ENCODE measurements around the gene ITGAX. TPM values are rescaled to one million over a fixed set of nuclear protein-coding genes. Genes with fewer than 3 reads are reported as not detected.

Gene ITGAX
- total and polyA plus RNA-seq, 4 donors, result 1.1 to 9.6 (median 1.9) TPM

GRCh38 chr16:31355431-31356100, 590 bp downstream of the ITGAX start:
- Histone ChIP-seq H3K36me3 (ENCODE audit: control insufficient read depth in 4 of 4, insufficient read depth in 3 of 4, low read depth in 1 of 4, low read length in 3 of 4) (no peaks in the 10 kb centered on the region), H3K9me3 (ENCODE audit: control insufficient read depth in 4 of 4, low read length in 3 of 4) (no peaks in the 10 kb centered on the region), H3K4me3 (ENCODE audit: low read depth in 1 of 3, low read length in 3 of 3) (no peak overlapping the region), H3K4me1 (ENCODE audit: control insufficient read depth in 4 of 4, insufficient read depth in 4 of 4, low read length in 3 of 4) (peaks cover 0 to 2% (median 0%) of the 10 kb centered on the region in 4 donors), H3K27me3 (ENCODE audit: control insufficient read depth in 4 of 4, insufficient read depth in 4 of 4, low read length in 3 of 4) (no peaks in the 10 kb centered on the region), H3K9ac (ENCODE audit: low read depth in 1 of 2, low read length in 2 of 2) (no peak overlapping the region), H3K27ac (ENCODE audit: low read depth in 1 of 2, low read length in 2 of 2) (peak overlapping the region in 1 of 2 donors; percentile 64)
- WGBS, result 75% methylated on average over 14 of the region's 14 CpGs
- no peak for DNase-seq (ENCODE audit: low spot score)
- TF ChIP-seq HNF4G (IDR thresholded peaks at IDR 0.05), result no peak
- no peak for TF ChIP-seq GABPA (IDR thresholded peaks at IDR 0.05 in 1 of 2, conservative IDR thresholded peaks at IDR 0.05 in 1 of 2)
- no peak for TF ChIP-seq NR2F2 (IDR thresholded peaks at IDR 0.05)
- no peak for TF ChIP-seq CTCF (IDR thresholded peaks at IDR 0.05; ENCODE audit: low read depth, low read length, missing input control)
- no peak for TF ChIP-seq FOXA2 (IDR thresholded peaks at IDR 0.05)
- no peak for TF ChIP-seq EGR1 (IDR thresholded peaks at IDR 0.05; ENCODE audit: low read depth in 2 of 2)
- no peak for TF ChIP-seq RXRA (IDR thresholded peaks at IDR 0.05)
- no peak for TF ChIP-seq SP1 (IDR thresholded peaks at IDR 0.05)
- no peak for TF ChIP-seq YY1 (IDR thresholded peaks at IDR 0.05)
- TF ChIP-seq MAX (IDR thresholded peaks at IDR 0.05), result no peak
- no peak for TF ChIP-seq HNF4A (conservative IDR thresholded peaks at IDR 0.05)
- TF ChIP-seq ZBTB33 (IDR thresholded peaks at IDR 0.05), result no peak
- TF ChIP-seq RAD21 (IDR thresholded peaks at IDR 0.05), result no peak
- TF ChIP-seq REST (IDR thresholded peaks at IDR 0.05), result no peak
- no peak for TF ChIP-seq ATF3 (IDR thresholded peaks at IDR 0.05)
- no peak for TF ChIP-seq JUND (IDR thresholded peaks at IDR 0.05)
- TF ChIP-seq TAF1 (conservative IDR thresholded peaks at IDR 0.05), result no peak
- TF ChIP-seq FOXA1 (IDR thresholded peaks at IDR 0.05), result no peak

Measured in liver (tissue), 9 donors.